ENCODE results near the gene SHISA9.

DNA sequence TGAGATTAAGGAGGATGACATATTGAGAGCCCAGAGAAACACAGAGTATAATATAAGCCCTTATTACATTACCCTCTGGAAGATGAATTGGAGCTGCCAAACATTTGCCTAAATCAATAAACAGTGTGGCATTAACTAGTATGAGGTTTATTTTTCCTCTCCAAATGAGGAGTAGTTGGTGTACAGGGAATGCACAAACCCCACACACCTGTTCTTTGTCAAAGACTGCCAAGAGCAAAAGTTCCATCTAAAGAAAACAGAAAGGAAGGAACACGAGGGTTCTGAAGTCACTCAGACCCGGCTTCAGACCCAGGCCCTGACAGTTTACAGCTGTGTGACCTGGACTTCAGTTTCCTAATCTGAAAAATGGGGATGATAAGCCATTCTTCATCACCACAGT lies 138.1 kb downstream of the SHISA9 start:
- TF ChIP-seq NFIC (IDR thresholded peaks at IDR 0.05; ENCODE audit: borderline replicate concordance) = no peak
- no peak for TF ChIP-seq CTCF (IDR thresholded peaks at IDR 0.05)
- no peak for TF ChIP-seq REST (IDR thresholded peaks at IDR 0.05; ENCODE audit: low read depth, low read length)
- TF ChIP-seq POLR2AphosphoS5 (IDR thresholded peaks at IDR 0.05; ENCODE audit: low read depth, low read length) = no peak
- TF ChIP-seq RFX5 (IDR thresholded peaks at IDR 0.05; ENCODE audit: low read length) = no peak
- no peak for TF ChIP-seq TCF12 (IDR thresholded peaks at IDR 0.05)
- no peak for TF ChIP-seq EZH2phosphoT487 (IDR thresholded peaks at IDR 0.05; ENCODE audit: borderline replicate concordance, low read depth)
- TF ChIP-seq TAF1 (IDR thresholded peaks at IDR 0.05; ENCODE audit: borderline replicate concordance, low read depth, low read length) = no peak

Measured in SK-N-SH (cell line).